GM18517 (cell line): ENCODE data around the gene SLX9.

Source experiments
- ATAC-seq: cut with Tn5 transposase; IDR thresholded peaks from one replicate; pipeline ENCODE4 v1.9.1; 2021; ENCODE audit warnings: mild to moderate bottlenecking, moderate library complexity; ENCODE audit not compliant: unreplicated experiment

Gene SLX9

GRCh38 chr21:44946254-44947041 is 6.6 kb downstream of the SLX9 start:
- ATAC-seq = no peak

GRCh38 chr21:44947111-44947929 is 7.5 kb downstream of the SLX9 start:
- ATAC-seq = no peak

GRCh38 chr21:44947930-44948331 is 8.1 kb downstream of the SLX9 start:
- no peak for ATAC-seq

- no peak for ATAC-seq
Observed at GRCh38 chr21:44948426-44949120, 8.7 kb downstream of the SLX9 start.

- ATAC-seq = no peak
Observed at GRCh38 chr21:44949161-44949778, 9.4 kb downstream of the SLX9 start.

GRCh38 chr21:44949779-44950198 is 10.0 kb downstream of the SLX9 start:
- ATAC-seq = no peak

- ATAC-seq = no peak
Observed at GRCh38 chr21:44950351-44950750, 10.5 kb downstream of the SLX9 start.

GRCh38 chr21:44951186-44951915 is 11.5 kb downstream of the SLX9 start:
- no peak for ATAC-seq

GRCh38 chr21:44952116-44952928 is 12.5 kb downstream of the SLX9 start:
- no peak for ATAC-seq

GRCh38 chr21:44952929-44953627 is 13.2 kb downstream of the SLX9 start:
- ATAC-seq = no peak

- ATAC-seq = no peak
Observed at GRCh38 chr21:44953628-44954021, 13.8 kb downstream of the SLX9 start.

- ATAC-seq = no peak
Observed at GRCh38 chr21:44954281-44954771, 14.5 kb downstream of the SLX9 start.

- no peak for ATAC-seq
Observed at GRCh38 chr21:44955141-44955797, 15.4 kb downstream of the SLX9 start.

GRCh38 chr21:44955798-44956175 is 16.0 kb downstream of the SLX9 start:
- ATAC-seq = no peak

GRCh38 chr21:44956356-44957046 is 16.7 kb downstream of the SLX9 start:
- ATAC-seq = no peak

GRCh38 chr21:44957047-44957831 is 17.4 kb downstream of the SLX9 start:
- ATAC-seq = no peak

- no peak for ATAC-seq
Observed at GRCh38 chr21:44957901-44958451, 18.1 kb downstream of the SLX9 start.
